ENCODE measurements around the gene DNMT3B.

Gene DNMT3B

GRCh38 chr20:32787168-32787567 lies 25.0 kb downstream of the DNMT3B start:
- no peak for FAIRE-seq
- no peak for TF ChIP-seq CTCF (IDR thresholded peaks at IDR 0.05; ENCODE audit: insufficient read depth, missing control alignments)

GRCh38 chr20:32789896-32790750 lies 27.9 kb downstream of the DNMT3B start:
- DNase-seq (ENCODE audit: insufficient read length, low spot score) (peak; percentile 97), FAIRE-seq (no peak)
- peak; percentile 96 for TF ChIP-seq CTCF (IDR thresholded peaks at IDR 0.05; ENCODE audit: insufficient read depth, missing control alignments)

More at GRCh38 chr20:32787168-32787567, 25.0 kb downstream of the DNMT3B start:
- no peak for DNase-seq (ENCODE audit: insufficient read length, low spot score)

- FAIRE-seq = no peak
- TF ChIP-seq CTCF (IDR thresholded peaks at IDR 0.05; ENCODE audit: insufficient read depth, missing control alignments) = no peak
- DNase-seq (ENCODE audit: insufficient read length, low spot score) = no peak
These were observed 28.5 kb downstream of the DNMT3B start for GRCh38 chr20:32790751-32791057.

- TF ChIP-seq CTCF (IDR thresholded peaks at IDR 0.05; ENCODE audit: insufficient read depth, missing control alignments) = no peak
- no peak for FAIRE-seq
- no peak for DNase-seq (ENCODE audit: insufficient read length, low spot score)
These were observed 30.1 kb downstream of the DNMT3B start for GRCh38 chr20:32792316-32792715.

- FAIRE-seq (no peak), DNase-seq (ENCODE audit: insufficient read length, low spot score) (no peak)
- no peak for TF ChIP-seq CTCF (IDR thresholded peaks at IDR 0.05; ENCODE audit: insufficient read depth, missing control alignments)
These were observed 30.7 kb downstream of the DNMT3B start for GRCh38 chr20:32792731-32793458.

- DNase-seq (ENCODE audit: insufficient read length, low spot score) (no peak), FAIRE-seq (no peak)
- no peak for TF ChIP-seq CTCF (IDR thresholded peaks at IDR 0.05; ENCODE audit: insufficient read depth, missing control alignments)
These were observed 34.3 kb downstream of the DNMT3B start for GRCh38 chr20:32796383-32796948.

Data from D721Med (cell line).